Measurements from ENCODE around the gene ANKRD49.

Gene ANKRD49

DNA sequence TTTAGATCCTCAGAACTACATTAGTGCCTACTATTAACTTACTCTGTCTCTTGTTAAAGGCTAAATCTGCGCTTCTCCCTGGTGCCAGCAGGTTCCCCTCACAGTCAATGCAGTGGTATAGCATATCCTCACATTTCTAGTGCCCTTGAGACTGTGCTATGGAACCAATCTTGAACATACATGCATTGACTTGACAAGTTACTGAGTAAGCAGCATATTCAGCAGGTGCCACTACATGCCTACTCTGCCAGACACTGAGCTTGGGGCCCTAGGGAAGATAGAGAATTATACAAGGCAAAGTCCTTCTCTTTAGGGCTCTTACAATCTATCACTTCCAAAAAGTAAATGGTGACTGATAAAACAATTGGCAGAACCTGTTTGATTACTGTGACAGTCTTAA, 53.1 kb downstream of the ANKRD49 start:
- DNase-seq (no peak), ATAC-seq (no peak)
- Mint-ChIP-seq H3K9me3 (no peaks in the 10 kb centered on the region), H3K27ac (no peak overlapping the region), H3K4me1 (peaks cover 37% of the 10 kb centered on the region), H3K4me3 (peak overlapping the region; percentile 43 to 82), H3K27me3 (no peaks in the 10 kb centered on the region)

DNA sequence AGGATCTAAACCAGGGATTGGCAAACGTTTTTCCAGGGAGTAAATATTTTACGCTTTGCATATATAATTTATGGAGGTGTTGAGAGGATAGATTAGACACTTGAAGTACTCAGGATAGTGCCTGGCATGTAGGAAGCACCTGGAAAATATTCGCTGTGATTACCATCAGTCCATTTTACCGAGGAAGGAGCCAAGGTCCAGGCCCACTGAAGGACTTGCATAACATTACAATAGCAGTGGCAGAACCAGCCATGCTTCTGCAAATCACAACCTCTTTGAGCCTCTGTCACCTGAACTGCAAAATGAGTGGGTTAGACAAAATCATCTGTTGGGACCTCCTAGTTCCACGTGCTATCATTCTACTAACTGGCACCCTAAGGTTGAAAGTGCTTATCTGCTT, 55.4 kb downstream of the ANKRD49 start:
- DNase-seq = no peak
- no peak for ATAC-seq
- Mint-ChIP-seq H3K27me3 (no peaks in the 10 kb centered on the region), H3K4me1 (peaks cover 29% of the 10 kb centered on the region), H3K9me3 (no peaks in the 10 kb centered on the region), H3K4me3 (no peak overlapping the region), H3K27ac (no peak overlapping the region)
